ENCODE measurements around the gene FEM1B. TPM values are rescaled to one million over a fixed set of nuclear protein-coding genes. Genes with fewer than 3 reads are reported as not detected.
"Not testable (repeated sequence)": the region's sequence is repeated elsewhere in the genome, so short reads cannot be mapped to it uniquely, and the experiment has no call there.

Gene FEM1B
- 21.5 TPM for total RNA-seq

- ATAC-seq (peak; percentile 88), DNase-seq (ENCODE audit: low spot score) (peak; percentile 93)
Observed at GRCh38 chr15:68277603-68278344, at the start of gene FEM1B. FEM1B (plus strand) TSS chr15:68277745; CDS start chr15:68278418, 673 bp downstream.

- no peak for ATAC-seq
- peak; percentile 43 for DNase-seq (ENCODE audit: low spot score)
Observed at GRCh38 chr15:68228143-68228970, 49.2 kb upstream of the FEM1B start.

DNA sequence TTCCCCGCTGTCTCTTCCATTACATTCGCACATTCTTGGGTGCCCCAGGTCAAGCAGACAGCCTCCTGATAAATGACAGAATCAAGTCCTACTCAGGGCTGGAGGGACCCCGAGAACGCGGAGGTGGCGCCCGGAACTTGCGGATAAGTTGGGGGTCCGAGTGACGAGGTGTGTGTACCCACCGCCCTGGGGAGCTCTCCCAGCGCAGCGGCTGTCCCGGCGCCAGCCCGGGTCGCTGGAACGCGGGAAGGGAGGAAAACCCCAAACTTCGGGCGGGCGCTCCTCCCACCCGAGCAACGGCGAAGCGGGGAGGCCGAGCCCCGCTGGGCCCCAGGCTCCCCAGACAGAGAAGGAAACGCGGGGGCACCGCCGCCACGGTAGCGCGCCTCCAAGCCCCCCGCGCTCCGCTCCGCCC is 48.6 kb upstream of the FEM1B start:
- ATAC-seq (no peak), DNase-seq (ENCODE audit: low spot score) (no peak)

- peak; percentile 92 for ATAC-seq
- peak; percentile 83 for DNase-seq (ENCODE audit: low spot score)
Observed at GRCh38 chr15:68229386-68230156, 48.0 kb upstream of the FEM1B start, which contains the start of gene CLN6. CLN6 (minus strand) TSS chr15:68229728; CDS start chr15:68229584, 144 bp downstream.

DNA sequence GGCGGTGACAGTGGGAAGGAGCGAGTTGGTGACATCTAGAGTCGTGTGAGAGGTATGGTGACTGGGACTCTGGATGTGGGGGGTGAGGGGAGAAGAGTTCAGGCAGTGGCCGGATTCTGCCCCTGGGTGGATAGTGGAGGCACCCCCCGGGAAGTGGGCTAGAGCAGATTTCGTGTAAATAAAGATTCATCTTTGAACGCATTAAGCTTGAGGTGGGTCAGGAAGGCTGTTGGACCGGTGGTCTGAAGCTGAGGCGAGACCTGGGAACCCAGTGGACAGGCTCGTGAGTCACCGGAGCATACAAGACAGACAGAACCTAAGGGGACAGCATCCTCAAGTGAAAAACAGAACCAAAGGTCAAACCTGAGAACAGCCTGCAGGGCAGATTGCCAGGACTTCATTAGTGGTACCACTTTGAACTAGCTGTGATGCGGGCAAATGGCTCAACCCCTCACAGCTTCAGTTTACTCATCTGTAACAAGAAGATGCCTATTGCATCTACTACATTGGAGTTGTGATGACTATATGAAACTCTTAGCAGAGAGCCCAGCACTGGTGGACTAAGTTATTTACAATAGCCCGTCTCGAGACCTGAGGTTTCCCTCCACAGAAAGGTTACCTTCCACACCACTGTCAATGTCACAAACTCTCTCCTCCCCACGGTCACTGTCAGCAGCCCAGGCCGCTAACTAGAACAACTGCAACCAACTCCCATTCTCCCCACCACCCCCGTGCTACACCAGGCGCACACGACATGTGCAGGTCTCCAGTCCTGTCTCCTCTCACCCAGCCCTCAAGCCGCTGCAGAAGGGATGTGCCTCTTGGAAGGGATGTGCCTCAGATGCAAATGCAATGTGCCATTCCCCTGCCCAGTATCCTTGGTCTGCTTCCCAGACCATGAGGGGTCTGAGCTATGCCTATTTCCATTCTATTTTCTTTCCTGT is 47.1 kb upstream of the FEM1B start:
- peak; percentile 43 for DNase-seq (ENCODE audit: low spot score)
- no peak for ATAC-seq

- ATAC-seq: no peak
- peak; percentile 34 for DNase-seq (ENCODE audit: low spot score)
Observed at GRCh38 chr15:68231102-68231818, 46.3 kb upstream of the FEM1B start.

DNA sequence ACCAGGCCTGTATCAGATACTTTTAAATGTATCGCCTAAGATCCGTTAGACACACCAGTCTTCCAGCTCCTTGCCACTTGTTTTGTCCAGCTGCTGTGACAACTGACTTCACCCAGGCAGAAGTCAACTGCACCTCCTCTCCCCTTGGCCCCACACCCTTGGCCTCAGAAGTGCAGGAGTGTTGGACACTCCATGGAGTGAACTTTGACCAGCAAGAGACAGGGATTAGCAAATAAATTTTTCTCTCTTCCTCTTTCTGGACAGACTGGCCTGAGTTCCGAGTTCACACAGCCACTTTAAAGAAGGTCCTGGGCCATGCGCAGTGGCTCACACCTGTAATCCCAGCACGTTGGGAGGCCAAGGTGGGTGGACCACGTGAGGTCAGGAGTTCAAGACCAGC is 45.1 kb upstream of the FEM1B start:
- peak; percentile 12 for ATAC-seq

DNA sequence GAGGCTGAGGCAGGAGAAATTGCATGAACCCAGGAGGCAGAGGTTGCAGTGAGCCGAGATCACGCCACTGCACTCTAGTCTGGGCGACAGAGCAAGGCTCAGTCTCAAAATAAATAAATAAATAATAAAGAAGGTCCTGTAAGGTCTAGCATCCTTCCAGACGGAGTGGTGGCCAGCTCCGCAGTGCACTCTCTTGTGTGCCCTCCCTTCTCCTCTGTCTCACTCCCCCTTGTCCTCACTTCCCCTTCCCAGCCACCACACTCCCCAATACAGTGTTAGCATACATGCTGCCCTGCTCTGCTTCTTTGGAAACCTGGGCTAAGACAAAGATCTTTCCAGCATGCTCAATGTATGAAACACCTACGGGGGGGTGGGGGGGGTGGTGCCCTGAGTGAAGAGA is 44.6 kb upstream of the FEM1B start:
- ATAC-seq (no peak), DNase-seq (ENCODE audit: low spot score) (peak; percentile 44)

More for the DNA sequence above, 45.1 kb upstream of the FEM1B start:
- peak; percentile 48 for DNase-seq (ENCODE audit: low spot score)

GRCh38 chr15:68234060-68234459 is 43.5 kb upstream of the FEM1B start:
- peak; percentile 34 for DNase-seq (ENCODE audit: low spot score)
- no peak for ATAC-seq

- not testable (repeated sequence) for ATAC-seq; DNase-seq (ENCODE audit: low spot score)
Observed at GRCh38 chr15:68234520-68234919, 43.0 kb upstream of the FEM1B start.

- ATAC-seq: no peak
- no peak for DNase-seq (ENCODE audit: low spot score)
Observed at GRCh38 chr15:68235022-68235421, 42.5 kb upstream of the FEM1B start.

DNA sequence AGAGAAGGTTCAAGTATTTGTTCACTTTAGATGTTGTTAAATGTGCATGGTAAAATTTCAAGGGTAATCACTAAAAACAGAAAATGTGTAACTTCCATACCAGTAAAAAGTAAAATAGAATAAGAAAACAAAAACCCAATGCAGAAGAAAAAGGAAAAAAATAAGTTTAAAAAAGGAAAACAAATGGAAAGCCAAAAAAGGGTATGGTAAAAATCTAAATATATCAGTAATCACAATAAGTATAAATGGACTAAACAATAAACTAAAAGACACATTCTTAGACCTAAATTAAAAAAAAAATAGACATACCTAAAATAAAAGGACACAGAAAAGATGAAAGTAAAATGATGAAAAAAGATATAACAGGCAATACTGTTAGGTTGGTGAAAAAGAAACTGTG is 38.5 kb upstream of the FEM1B start:
- ATAC-seq: no peak

DNA sequence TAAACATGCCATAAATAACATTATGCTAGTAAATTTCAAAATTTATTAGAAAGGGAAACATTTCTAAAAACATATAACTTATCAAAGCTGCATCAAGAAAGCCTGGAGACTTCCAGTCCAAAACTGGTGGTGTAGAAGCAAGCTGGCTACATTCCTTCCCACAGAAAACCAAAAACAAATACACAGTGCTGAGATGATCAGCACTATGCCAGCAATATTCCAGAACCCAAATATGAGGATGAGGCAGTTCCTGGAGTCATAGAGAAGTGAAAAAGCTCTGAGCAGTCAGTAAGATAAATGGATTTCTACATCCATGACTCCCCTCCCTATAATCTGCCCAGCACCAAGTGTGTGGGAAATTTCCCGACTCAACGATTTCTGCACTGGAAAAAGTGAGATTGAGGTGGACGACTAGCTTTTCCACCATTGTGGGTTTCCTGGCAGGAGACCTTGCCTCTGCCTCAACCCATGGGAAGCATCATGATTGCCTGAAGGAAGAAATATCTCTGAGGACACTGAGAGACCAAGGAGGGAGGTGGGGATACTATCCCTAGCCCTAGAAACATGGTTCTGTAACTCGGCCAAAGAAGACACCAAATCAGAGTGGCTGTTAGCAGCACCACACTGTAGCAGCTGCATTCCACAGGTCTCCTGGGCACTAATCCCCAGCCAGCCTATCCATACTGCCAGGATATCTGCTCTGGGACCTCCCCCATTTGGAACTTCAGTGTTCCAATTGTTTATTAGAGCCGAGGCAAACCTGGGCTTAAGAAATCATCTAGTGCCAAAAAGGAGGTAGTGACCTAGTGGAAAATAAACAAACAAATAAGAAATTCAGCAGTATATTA is 36.2 kb upstream of the FEM1B start:
- no peak for DNase-seq (ENCODE audit: low spot score)
- ATAC-seq: no peak

More for the DNA sequence above, 38.5 kb upstream of the FEM1B start:
- no peak for DNase-seq (ENCODE audit: low spot score)

GRCh38 chr15:68244235-68244634 is 33.3 kb upstream of the FEM1B start:
- DNase-seq (ENCODE audit: low spot score): no peak

DNA sequence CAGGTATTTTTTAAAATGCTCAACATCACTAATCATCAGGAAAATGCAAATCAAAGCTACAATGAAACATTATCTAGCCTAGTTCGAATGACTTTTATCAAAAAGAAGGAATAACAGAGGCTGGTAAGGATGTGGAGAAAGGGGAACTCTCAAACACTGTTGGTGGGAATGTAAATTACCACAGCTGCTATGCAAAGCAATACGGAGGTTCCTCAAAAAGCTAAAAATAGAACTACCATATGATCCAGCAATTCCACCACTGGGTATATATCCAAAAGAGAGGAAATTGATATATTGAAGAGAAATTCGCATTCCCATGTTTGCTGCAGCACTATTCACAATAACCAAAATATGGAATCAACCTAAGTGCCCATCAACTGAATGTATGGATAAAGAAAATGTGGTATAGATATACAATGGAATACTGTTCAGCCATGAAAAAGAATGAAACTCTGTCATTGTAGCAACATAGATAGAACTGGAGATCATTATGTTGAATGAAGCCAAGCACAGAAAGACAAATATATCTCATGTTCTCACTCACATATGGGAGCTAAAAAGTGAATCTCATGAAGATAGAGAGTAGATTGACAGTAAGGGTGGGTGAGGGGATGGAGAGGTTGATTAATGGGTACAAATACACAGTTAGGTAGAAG is 28.4 kb upstream of the FEM1B start:
- ATAC-seq (no peak), DNase-seq (ENCODE audit: low spot score) (no peak)

More at GRCh38 chr15:68244235-68244634, 33.3 kb upstream of the FEM1B start:
- ATAC-seq: no peak

DNA sequence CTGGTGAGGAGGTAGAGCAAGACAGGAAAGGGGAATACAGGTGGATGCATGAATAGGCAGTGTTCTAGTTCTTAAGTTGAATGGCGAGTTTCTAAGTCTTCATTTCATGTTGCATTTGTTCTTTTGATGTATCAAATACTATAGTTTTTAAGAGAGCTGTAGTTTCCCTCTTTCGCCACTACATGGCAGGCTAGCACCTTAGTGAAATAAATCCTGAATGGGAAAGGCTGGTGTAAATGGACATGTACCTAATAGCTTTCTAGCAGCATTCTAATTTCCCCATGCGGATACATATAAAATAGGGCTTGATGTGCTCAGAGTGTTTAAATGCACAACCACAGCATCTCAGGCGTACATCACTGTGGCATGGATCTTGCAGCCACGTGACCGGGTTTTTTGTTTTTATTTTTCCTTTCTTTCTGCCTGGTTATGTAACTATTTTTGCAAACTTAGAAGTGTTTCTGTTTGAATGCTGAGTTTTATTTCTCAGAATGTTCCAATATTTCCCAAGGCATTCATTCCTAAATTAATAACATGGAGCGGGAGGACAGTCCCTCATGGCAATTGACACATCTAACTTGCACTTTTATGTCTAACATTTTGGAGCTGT is 24.5 kb upstream of the FEM1B start:
- peak; percentile 73 for ATAC-seq
- DNase-seq (ENCODE audit: low spot score): no peak
